NCI-H2081 treated with DMSO at 0.1 percent for 48 hours (cell line): ENCODE results near the gene LPIN3.

Source experiments
- DNase-seq: peaks from one replicate; lab custom pipeline; 2025; lab: John Stamatoyannopoulos, UW

Gene LPIN3

DNA sequence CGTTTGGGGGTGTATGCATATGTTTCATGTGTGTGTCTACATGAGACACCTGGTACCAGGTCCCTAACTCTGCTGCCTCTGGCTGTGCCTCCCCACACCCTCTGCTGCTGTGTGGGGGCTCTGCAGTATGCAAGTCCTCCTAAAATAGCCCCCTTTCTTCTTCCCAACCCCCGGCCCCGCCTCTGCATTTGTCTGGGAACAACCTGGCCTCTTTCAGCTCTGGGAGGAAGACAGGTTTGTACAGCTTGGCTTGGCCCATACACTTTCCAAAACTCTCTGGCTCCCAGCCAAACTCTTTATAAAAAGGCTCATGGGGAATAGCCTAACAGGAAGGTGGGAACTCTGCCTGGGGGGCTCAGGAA lies 53.1 kb downstream of the LPIN3 start:
- no peak for DNase-seq

DNA sequence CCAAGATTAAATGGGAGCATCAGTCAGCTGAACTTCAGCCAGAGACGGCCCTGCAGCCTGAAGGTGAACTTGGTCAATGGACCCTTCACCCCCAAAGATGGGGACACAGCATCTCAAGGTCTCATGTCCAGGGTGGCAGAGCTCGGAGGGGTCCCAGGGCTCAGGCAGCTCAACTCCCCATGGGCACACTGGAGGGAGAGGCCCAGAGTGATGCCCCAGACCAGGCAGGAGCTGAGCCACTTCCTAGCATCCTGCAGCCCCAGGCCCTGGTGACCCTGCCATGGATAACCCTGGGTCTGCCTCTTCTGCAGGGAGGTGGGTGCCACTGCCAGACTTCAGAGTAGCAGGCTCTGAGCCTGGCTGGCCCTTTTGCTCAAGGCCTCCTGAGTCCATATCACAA lies 53.5 kb downstream of the LPIN3 start:
- DNase-seq, result no peak

DNA sequence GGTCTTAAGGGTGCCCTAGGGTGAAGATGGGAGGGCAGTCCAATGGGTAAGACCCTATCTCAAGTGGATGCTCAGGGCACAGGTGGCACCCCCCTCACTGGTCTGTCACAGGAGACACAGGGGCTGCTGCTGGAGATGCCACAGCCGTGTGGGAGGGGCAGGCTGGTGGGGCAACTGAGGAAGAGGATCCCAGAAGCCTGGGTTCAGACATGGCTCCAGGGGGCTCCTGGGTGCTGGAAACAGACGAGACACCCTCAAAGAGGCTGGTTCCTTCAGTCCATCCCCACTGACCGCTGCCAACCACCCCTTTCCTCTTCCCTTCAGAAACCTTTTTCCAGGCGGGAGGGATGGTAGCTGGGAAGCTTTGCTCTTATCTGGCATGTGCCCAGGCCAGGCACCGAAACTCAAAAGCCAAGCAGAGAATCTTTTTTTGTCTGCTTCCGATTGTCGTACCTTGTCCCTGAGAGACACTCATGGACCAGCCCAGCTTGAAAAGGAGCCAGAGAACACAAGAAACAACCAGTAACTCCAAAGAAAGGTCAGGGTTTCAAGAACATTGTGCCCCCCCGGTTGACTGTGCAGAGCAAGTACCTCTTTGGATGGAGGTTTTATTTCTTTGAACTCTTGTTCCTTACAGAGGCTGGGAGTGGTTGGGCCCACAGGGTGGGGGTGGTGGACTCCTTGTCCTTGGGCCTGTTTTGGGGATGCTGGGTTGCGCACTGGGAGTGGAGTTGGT lies 54.5 kb downstream of the LPIN3 start:
- no peak for DNase-seq

DNA sequence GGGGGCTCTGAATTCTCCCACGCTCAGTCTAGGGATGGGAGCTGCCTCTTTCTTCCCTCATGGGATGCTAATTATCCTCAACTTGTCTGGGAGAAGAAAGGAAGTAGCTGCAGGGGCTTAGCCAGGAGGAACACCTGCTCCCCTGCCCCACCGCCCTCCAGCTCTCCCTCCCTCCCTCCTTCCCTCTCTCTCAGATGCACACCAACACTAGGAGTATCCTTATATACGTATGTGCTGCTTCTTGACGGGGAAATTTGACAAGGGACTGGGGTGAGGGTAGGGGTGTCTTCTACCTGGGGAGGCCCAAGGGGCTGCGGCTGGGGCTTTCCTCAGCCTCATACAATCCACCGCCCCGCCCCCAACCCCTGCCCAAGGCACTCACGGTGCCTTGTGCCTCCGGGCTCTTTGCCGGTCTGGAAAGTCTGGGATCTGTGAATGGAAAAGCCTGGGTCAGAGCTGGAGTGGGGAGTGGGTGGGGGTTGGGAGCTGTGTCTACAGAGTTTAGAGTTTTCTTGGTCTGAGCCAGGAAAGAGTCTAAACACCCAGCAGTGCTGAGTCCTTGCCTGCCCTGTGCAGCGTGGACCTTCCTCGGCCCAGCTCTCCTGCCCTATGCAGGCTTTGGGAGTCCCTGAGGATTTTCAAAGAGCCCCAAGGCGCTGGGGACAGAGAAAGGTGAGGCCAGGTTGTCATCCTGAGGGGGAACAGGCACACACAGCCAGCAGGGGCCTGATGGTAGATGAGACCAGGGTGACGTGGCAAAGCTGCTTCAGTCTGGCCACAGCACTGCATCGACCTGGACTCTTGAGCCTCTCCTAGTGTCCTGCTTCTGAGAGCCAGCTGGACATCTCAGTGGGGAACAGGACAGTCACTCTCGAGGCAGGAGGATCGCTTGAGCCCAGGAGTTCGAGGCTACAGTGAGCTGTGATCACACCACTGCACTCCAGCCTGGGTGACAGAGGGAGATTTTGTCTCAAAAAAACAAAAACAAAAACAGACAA lies 55.3 kb downstream of the LPIN3 start:
- no peak for DNase-seq

DNA sequence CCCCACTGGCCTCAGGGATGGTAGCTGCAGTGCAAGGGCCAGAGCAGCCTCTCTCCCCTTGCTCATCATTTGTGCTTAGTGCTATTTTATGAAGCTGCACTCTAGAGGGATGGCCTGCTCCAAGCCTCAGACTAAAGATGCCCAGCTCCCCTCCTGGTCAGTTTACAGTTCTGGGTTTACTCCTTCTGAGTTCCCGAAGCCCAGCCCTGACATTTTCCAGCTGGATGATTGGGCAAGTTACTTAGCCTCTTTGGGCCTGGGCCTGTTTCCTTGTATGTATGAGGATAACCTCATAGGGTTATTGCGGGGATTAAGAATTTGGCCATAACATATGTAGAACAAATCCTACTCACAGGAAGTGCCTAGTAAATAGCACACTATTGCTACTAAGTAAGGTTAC lies 57.8 kb downstream of the LPIN3 start:
- DNase-seq, result no peak

DNA sequence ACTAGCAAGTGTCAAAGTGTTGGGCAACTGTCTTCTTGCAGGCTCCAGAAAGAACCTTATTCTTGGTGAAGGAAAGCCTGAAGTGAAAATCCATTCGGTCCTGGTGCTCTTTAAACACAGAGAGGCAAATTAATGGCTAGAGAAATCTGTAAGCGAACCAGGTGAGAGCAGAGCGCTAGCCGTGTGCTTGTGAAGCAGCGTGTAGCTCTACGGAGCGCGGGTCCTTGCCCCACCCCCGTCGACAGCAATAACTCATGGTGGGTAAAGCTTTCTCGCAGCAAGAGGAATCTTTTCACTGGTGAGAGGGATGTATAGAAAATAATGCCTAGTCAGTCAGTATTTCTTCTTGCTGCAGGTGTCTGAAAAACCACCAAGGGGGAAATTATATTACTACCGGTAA lies 63.0 kb downstream of the LPIN3 start:
- no peak for DNase-seq

DNA sequence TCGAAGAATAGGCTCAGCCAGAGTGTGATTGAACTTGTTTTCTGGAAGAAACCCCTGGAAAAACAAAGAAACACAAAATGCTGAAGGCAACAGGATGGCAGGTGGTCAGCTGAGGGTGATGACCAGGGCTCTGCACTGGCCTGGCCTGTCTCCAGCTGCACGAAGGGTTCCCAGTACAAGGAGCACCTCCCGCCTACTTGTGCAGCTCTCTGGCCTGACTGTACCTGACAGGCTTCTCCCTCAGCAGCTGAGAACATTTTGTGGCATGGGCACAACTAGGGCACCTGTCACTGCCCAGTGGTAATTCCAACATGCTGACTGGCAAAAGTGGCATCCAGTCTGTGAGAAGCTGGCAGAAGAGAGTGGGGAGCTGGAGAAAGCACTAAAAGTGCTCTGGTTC lies 64.8 kb downstream of the LPIN3 start:
- DNase-seq, result no peak

DNA sequence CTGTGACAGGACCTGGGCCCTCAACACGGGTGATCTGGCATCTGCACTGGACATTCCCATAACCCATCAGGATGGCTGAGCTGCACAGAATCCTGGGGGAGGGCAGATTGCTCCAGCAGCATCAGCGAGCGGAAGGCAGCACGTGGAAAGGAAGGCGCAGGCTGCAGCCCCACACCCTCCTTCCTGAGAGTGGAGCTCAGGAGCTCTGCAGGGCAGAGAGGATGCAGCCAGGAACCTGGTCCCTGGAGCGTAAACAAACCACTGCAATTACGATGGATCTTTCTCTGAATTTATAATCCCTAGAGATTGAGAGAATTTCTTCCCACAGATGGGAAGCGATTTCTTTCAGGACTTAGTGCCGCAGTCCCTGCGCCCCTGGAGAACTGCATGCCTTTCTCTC lies 65.7 kb downstream of the LPIN3 start:
- DNase-seq, result no peak

DNA sequence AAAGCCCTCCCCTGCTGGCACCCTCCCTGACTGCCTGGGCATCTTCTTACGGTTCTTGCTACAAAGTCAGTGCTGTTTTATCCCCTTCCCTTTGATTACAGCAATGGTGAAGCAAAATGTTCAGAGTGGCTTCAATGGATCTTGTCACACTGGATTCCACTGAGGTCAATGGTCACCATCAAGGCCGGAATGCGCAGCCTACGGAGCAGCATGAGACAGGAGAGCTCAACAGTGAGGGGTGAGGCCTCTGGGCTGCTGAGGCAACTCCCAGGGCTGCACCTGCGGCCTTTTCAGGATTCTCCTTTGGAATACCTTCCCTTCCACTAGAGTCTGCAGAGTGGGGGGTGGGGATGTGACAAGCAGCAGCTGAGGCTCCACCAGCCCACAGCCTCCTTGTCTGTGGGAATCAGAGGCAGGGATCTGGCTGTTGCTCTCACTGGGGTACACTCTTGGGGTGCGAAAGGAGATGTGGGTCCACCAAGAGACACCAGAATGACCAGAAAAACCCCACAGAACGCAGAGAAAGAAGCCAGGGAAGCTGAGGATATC lies 66.3 kb downstream of the LPIN3 start:
- no peak for DNase-seq

DNA sequence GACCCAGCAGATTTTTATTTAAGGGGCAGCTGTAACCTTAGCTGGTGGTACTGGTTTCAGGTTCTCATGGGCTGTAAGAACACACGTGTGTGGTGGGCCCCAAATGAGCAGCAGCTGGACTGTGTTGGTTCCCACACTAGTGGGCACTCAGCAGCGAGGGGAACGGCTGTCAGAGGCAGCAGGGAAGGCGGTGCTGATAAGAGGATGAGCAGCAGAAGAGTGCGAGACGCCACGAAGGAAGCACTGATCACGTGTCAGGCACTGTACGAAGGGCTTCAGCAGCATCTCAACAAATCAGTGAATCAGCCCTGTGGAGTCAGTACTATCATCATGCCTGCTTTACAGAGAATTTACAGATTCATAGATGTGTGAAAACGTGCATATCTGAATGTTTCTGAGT lies 67.0 kb downstream of the LPIN3 start:
- no peak for DNase-seq

DNA sequence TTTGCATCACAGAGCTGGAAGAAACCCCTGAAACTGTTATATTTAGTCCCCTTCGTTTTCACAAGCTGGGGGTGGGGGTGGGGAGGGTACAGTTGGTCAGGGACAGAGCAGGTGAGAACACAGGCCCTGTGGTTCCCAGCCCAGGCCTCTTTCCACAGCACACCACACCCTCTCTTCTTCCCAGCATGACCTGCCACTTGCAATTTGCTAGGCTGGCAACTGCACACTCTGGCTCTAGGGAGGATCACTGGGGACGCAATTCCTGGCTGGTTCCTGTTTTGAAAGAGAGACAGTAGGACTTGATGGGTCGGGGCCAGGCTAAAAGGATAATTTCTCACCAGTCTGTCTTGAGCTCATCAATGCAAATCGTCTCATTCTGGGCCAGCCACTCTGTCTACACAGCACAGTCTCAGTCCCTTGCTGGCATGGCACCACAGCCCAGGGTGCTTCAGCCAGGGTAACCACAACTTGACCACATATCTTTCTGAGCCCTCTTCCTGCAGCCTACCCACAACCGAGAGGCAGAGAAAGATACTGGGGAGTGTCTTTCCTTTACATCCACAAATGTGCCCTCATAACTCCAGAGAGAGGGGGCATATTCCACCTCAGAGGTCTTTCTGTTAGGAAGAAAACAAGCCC lies 67.7 kb downstream of the LPIN3 start:
- DNase-seq, result no peak

DNA sequence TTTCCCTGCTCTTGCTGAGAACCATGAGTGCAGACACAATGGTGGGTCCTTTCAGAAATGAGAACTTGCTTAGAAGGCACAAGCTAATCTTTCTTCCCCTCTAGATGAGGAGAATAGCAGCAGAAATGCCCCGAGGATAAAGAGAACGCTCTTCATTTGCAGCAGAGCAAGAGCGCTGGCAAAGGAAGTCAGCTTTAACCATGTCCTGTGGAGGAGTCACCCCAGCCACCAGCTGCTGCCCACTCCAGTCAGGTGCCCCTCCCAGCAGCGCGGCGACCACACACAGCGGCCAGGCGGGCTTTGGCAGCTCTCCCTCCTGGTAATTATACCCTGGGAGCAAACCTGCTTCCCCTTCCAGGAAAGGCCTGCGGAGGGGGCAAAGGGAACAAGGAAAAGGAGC lies 68.4 kb downstream of the LPIN3 start:
- DNase-seq, result peak; percentile 48
